ENCODE data around the gene SLC9A4.

GRCh38 chr2:102544182-102544581 lies 71.2 kb downstream of the SLC9A4 start:
- TF ChIP-seq, protein P1, sequence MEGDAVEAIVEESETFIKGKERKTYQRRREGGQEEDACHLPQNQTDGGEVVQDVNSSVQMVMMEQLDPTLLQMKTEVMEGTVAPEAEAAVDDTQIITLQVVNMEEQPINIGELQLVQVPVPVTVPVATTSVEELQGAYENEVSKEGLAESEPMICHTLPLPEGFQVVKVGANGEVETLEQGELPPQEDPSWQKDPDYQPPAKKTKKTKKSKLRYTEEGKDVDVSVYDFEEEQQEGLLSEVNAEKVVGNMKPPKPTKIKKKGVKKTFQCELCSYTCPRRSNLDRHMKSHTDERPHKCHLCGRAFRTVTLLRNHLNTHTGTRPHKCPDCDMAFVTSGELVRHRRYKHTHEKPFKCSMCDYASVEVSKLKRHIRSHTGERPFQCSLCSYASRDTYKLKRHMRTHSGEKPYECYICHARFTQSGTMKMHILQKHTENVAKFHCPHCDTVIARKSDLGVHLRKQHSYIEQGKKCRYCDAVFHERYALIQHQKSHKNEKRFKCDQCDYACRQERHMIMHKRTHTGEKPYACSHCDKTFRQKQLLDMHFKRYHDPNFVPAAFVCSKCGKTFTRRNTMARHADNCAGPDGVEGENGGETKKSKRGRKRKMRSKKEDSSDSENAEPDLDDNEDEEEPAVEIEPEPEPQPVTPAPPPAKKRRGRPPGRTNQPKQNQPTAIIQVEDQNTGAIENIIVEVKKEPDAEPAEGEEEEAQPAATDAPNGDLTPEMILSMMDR (conservative IDR thresholded peaks at IDR 0.05 in 1 of 2, IDR thresholded peaks at IDR 0.05 in 1 of 2; ENCODE audit: low read depth in 1 of 2, low read length in 2 of 2): no peak
- TF ChIP-seq EZH2 (IDR thresholded peaks at IDR 0.05; ENCODE audit: low read length, missing control alignments): no peak

Data from fibroblast of lung (primary cell).